OCI-LY7 (cell line): ENCODE data around the gene FADD. TPM values are rescaled to one million over a fixed set of nuclear protein-coding genes. Genes with fewer than 3 reads are reported as not detected.

Experiments used
- BruUV-seq: library from RNA; stranded (reverse); fragments of 400-500 nt; replicated peaks from 2 replicates; lab custom pipeline; 2021; lab: Mats Ljungman, UMichigan
- CTCF ChIA-PET: fragments of 300-600 bp; sonication (Branson Sonifier 250); formaldehyde crosslinking; loops from one replicate; lab custom pipeline; 2022; ENCODE audit warnings: antibody characterized with exemption; ENCODE audit not compliant: unreplicated experiment; lab: Charles Lee
- POLR2A ChIA-PET: fragments of 300-600 bp; sonication (Branson Sonifier 250); formaldehyde crosslinking; loops from one replicate; lab custom pipeline; 2022; ENCODE audit warnings: antibody characterized with exemption; lab: Charles Lee
- DNase-seq: peaks from one replicate; pipeline ENCODE4 v3.0.0-alpha.2; 2015; ENCODE audit warnings: low spot score
- H2AFZ ChIP-seq: fragments of 200-600 bp; sonication (generic), shearing (Covaris generic); 2 replicates; pipeline ENCODE4 v1.6.1; 2014; ENCODE audit warnings: mild to moderate bottlenecking, antibody characterized with exemption, low read length, moderate library complexity
- H3K27ac ChIP-seq: fragments of 200-600 bp; sonication (generic); 2 replicates; pipeline ENCODE4 v1.5.1; 2014; ENCODE audit warnings: mixed run types, low read depth, mild to moderate bottlenecking, moderate library complexity, low read length, inconsistent platforms; ENCODE audit not compliant: poor library complexity, severe bottlenecking
- H3K36me3 ChIP-seq: fragments of 200-600 bp; sonication (generic); 2 replicates; pipeline ENCODE4 v1.6.1; 2014; ENCODE audit warnings: mild to moderate bottlenecking, antibody characterized with exemption, low read length, moderate library complexity, mixed read lengths; ENCODE audit not compliant: insufficient read depth
- H3K4me1 ChIP-seq: fragments of 200-600 bp; sonication (generic); 2 replicates; pipeline ENCODE4 v1.5.1; 2014; ENCODE audit warnings: mild to moderate bottlenecking, low read length; ENCODE audit not compliant: insufficient read depth, poor library complexity, severe bottlenecking
- H3K4me2 ChIP-seq: fragments of 200-600 bp; sonication (generic); 2 replicates; pipeline ENCODE4 v1.6.1; 2014; ENCODE audit warnings: mild to moderate bottlenecking, low read length
- H3K4me3 ChIP-seq: fragments of 200-600 bp; sonication (generic); 2 replicates; pipeline ENCODE4 v1.5.1; 2014; ENCODE audit warnings: mild to moderate bottlenecking, low read depth, low read length; ENCODE audit not compliant: poor library complexity, severe bottlenecking
- H3K79me2 ChIP-seq: fragments of 200-600 bp; sonication (generic); 2 replicates; pipeline ENCODE4 v1.6.1; 2016; ENCODE audit warnings: low read depth, mild to moderate bottlenecking, low read length, moderate library complexity, mixed read lengths; ENCODE audit not compliant: insufficient read depth
- H3K9me2 ChIP-seq: fragments of 200-600 bp; sonication (generic); 2 replicates; pipeline ENCODE4 v1.6.1; 2016; ENCODE audit warnings: mild to moderate bottlenecking, low read length, mixed read lengths; ENCODE audit not compliant: insufficient read depth
- H3K9me3 ChIP-seq: fragments of 200-600 bp; sonication (generic); 2 replicates; pipeline ENCODE4 v1.6.1; 2014; ENCODE audit warnings: mild to moderate bottlenecking, mixed run types, low read length, mixed read lengths
- H4K20me1 ChIP-seq: fragments of 200-600 bp; sonication (generic); 2 replicates; pipeline ENCODE4 v1.6.1; 2014; ENCODE audit warnings: mild to moderate bottlenecking, antibody characterized with exemption, low read length, moderate library complexity, mixed read lengths; ENCODE audit not compliant: insufficient read depth
- CTCF ChIP-seq: fragments of 200-600 bp; sonication (generic); conservative IDR thresholded peaks from 2 replicates; pipeline ENCODE4 v1.5.1; 2014; ENCODE audit warnings: mild to moderate bottlenecking, antibody characterized with exemption, low read length, moderate library complexity, mixed read lengths
- EZH2phosphoT487 ChIP-seq: fragments of 200-600 bp; sonication (generic); IDR thresholded peaks from 2 replicates; pipeline ENCODE4 v1.6.1; 2018; ENCODE audit warnings: low read depth, borderline replicate concordance, mild to moderate bottlenecking, mixed run types, antibody characterized with exemption, low read length, moderate library complexity, mixed read lengths
- intact Hi-C: fragments of 100-400 bp; cut with micrococcal nuclease; formaldehyde crosslinking; loops from one replicate; pipeline ENCODE4 v1.10.0; 2022; ENCODE audit not compliant: unreplicated experiment
- total RNA-seq, 2 experiments: library from RNA; depleted of rRNA in 1 of 2; stranded (reverse); fragments of >200 nt in 1 of 2; shearing (Covaris generic) in 1 of 2; gene quantifications; 2 replicates each; pipeline ENCODE4 v1.2.3, GENCODE V29; 2014 to 2022

FADD gene
- total RNA-seq, 2 experiments from 2014 or later = 32.9 to 34.1 TPM

GRCh38 chr11:70209391-70209912 lies 6.4 kb downstream of the FADD start:
- no TSS peak for BruUV-seq
- peaks cover 51% of the 10 kb centered on the region for H3K36me3 ChIP-seq
- peaks cover 36% of the 10 kb centered on the region for H3K79me2 ChIP-seq

DNA sequence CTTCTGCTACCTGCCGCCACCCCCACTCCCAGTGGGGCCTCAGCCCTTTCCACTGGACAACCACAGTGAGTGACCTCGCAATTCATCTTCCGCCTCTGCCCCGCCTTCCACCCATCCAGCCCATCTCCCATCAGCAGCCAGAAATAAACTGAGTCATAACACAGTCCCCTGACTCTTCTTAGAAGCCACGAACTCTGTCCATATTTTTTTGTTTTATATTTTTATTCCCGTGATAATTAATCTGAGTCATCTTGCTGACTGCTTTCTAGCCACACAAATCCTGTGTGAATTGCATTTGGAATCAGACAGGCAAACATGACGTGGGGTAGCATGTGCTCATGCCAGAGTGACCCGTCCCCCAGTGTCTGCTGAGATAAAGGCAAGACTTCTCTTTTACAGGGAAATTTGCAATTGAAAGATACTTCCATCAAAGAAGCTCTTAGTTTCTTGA lies 7.0 kb downstream of the FADD start:
- ChIA-PET POLR2A (no interaction called here), CTCF (no interaction called here)
- BruUV-seq = no TSS peak
- no peaks in the 10 kb centered on the region for H3K9me3 ChIP-seq
- H4K20me1 ChIP-seq = peaks cover 8% of the 10 kb centered on the region
- intact Hi-C loops = no loop called here
- H3K79me2 ChIP-seq = peaks cover 29% of the 10 kb centered on the region
- peaks cover 1% of the 10 kb centered on the region for H3K4me1 ChIP-seq
- H3K4me3 ChIP-seq = no peak overlapping the region
- H2AFZ ChIP-seq = no peak overlapping the region
- H3K9me2 ChIP-seq = no peaks in the 10 kb centered on the region
- H3K27ac ChIP-seq = no peak overlapping the region
- no peak for TF ChIP-seq CTCF
- H3K4me2 ChIP-seq = no peak overlapping the region
- peaks cover 45% of the 10 kb centered on the region for H3K36me3 ChIP-seq
- DNase-seq = no peak

More at GRCh38 chr11:70209391-70209912, 6.4 kb downstream of the FADD start:
- no peak overlapping the region for H3K4me2 ChIP-seq
- no peak overlapping the region for H3K27ac ChIP-seq
- ChIA-PET POLR2A (no interaction called here), CTCF (no interaction called here)
- intact Hi-C loops = no loop called here
- H3K9me3 ChIP-seq = no peaks in the 10 kb centered on the region
- peaks cover 8% of the 10 kb centered on the region for H3K4me1 ChIP-seq
- H2AFZ ChIP-seq = no peak overlapping the region
- H4K20me1 ChIP-seq = peaks cover 14% of the 10 kb centered on the region
- H3K9me2 ChIP-seq = no peaks in the 10 kb centered on the region
- TF ChIP-seq CTCF = no peak
- no peak for TF ChIP-seq EZH2phosphoT487
- no peak for DNase-seq
- H3K4me3 ChIP-seq = no peak overlapping the region

DNA sequence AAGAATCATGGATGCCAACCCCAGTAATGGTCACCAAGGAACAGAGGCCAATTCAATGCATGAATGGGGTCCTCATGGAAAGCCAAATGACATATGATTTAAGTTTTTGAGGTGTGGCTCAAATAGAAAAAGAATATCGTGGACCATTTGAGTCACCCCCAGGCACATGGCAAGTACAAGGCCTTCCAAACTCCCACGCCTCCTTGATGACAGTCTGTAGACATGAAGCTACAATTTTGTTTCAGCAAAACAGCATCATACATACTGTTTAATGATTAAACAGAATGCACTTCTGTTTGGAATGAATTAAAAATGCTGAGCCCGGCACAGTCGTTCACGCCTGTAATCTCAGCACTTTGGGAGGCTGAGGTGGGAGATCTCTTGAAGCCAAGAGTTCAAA lies 7.4 kb downstream of the FADD start:
- Histone ChIP-seq H3K9me3 (no peaks in the 10 kb centered on the region), H3K79me2 (peaks cover 25% of the 10 kb centered on the region), H4K20me1 (peaks cover 3% of the 10 kb centered on the region), H3K27ac (no peak overlapping the region), H3K4me1 (no peaks in the 10 kb centered on the region), H3K36me3 (peaks cover 41% of the 10 kb centered on the region), H3K4me2 (no peak overlapping the region), H3K9me2 (no peaks in the 10 kb centered on the region), H2AFZ (no peak overlapping the region), H3K4me3 (no peak overlapping the region)
- TF ChIP-seq CTCF (no peak), EZH2phosphoT487 (no peak)
- intact Hi-C loops = no loop called here
- CTCF ChIA-PET = no interaction called here
- BruUV-seq = no TSS peak
- POLR2A ChIA-PET = no interaction called here
- no peak for DNase-seq
